ENCODE measurements around the gene DHX38. TPM values are rescaled to one million over a fixed set of nuclear protein-coding genes. Genes with fewer than 3 reads are reported as not detected.
A peak's percentile ranks its signal among the peaks of the same experiment; 100 is the strongest.

Gene DHX38
- total and polyA plus RNA-seq, 2 of the 13 experiments (the other 11 are each of a cell fraction or from before 2014, with no cell fraction given), result 54.4 to 85.9 TPM

- TF ChIP-seq ZNF276 (CRISPR knock-in tag; IDR thresholded peaks at IDR 0.05; ENCODE audit: low read depth), result 0 out of 2 replicates have a peak, but pooled peaks have one; percentile 38
- no peak for TF ChIP-seq ZNF414 (CRISPR knock-in tag; IDR thresholded peaks at IDR 0.05)
- no peak for TF ChIP-seq ZNF225 (CRISPR knock-in tag; IDR thresholded peaks at IDR 0.05)
- TF ChIP-seq ZNF256 (CRISPR knock-in tag; conservative IDR thresholded peaks at IDR 0.05), result no peak
- peak; percentile 75 for TF ChIP-seq ZNF460 (CRISPR knock-in tag; IDR thresholded peaks at IDR 0.05; ENCODE audit: borderline replicate concordance)
- 0 out of 2 replicates have a peak, but pooled peaks have one; percentile 10 for TF ChIP-seq FOXP4 (CRISPR knock-in tag; IDR thresholded peaks at IDR 0.05)
- TF ChIP-seq ZNF343 (CRISPR knock-in tag; IDR thresholded peaks at IDR 0.05), result peak; percentile 58; the same call in 1 of the 2 replicates
- peak; percentile 2; the same call in 1 of the 2 replicates for TF ChIP-seq ZNF704 (CRISPR knock-in tag; IDR thresholded peaks at IDR 0.05; ENCODE audit: borderline replicate concordance)
- peak; percentile 36; the same call in 1 of the 2 replicates for TF ChIP-seq ZBTB46 (CRISPR knock-in tag; IDR thresholded peaks at IDR 0.05; ENCODE audit: borderline replicate concordance)
- peak; percentile 87 for TF ChIP-seq ZMYM3 (CRISPR knock-in tag; IDR thresholded peaks at IDR 0.05)
- peak; percentile 13; the same call in 1 of the 2 replicates for TF ChIP-seq YEATS4 (CRISPR knock-in tag; IDR thresholded peaks at IDR 0.05; ENCODE audit: borderline replicate concordance)
- peak; percentile 93 for TF ChIP-seq ZNF121 (CRISPR knock-in tag; IDR thresholded peaks at IDR 0.05)
- TF ChIP-seq ZBTB34 (CRISPR knock-in tag; IDR thresholded peaks at IDR 0.05), result no peak
- TF ChIP-seq E2F2 (CRISPR knock-in tag; IDR thresholded peaks at IDR 0.05; ENCODE audit: borderline replicate concordance), result peak; percentile 8; the same call in 1 of the 2 replicates
- no peak for TF ChIP-seq AGO1 (IDR thresholded peaks at IDR 0.05; ENCODE audit: low read depth, low read length, poor library complexity, severe bottlenecking)
- TF ChIP-seq ZNF552 (CRISPR knock-in tag; IDR thresholded peaks at IDR 0.05; ENCODE audit: borderline replicate concordance), result 0 out of 2 replicates have a peak, but pooled peaks have one; percentile 42
- peak; percentile 81 for TF ChIP-seq MEIS1 (CRISPR knock-in tag; IDR thresholded peaks at IDR 0.05; ENCODE audit: borderline replicate concordance)
Observed at GRCh38 chr16:72092832-72093447, 707 bp upstream of the DHX38 start (continued).
